Measurements from ENCODE around the gene WDR17. TPM values are rescaled to one million over a fixed set of nuclear protein-coding genes. Genes with fewer than 3 reads are reported as not detected.

WDR17 gene
- total RNA-seq, 1 experiment from 2014 or later: 4.4 TPM

DNA sequence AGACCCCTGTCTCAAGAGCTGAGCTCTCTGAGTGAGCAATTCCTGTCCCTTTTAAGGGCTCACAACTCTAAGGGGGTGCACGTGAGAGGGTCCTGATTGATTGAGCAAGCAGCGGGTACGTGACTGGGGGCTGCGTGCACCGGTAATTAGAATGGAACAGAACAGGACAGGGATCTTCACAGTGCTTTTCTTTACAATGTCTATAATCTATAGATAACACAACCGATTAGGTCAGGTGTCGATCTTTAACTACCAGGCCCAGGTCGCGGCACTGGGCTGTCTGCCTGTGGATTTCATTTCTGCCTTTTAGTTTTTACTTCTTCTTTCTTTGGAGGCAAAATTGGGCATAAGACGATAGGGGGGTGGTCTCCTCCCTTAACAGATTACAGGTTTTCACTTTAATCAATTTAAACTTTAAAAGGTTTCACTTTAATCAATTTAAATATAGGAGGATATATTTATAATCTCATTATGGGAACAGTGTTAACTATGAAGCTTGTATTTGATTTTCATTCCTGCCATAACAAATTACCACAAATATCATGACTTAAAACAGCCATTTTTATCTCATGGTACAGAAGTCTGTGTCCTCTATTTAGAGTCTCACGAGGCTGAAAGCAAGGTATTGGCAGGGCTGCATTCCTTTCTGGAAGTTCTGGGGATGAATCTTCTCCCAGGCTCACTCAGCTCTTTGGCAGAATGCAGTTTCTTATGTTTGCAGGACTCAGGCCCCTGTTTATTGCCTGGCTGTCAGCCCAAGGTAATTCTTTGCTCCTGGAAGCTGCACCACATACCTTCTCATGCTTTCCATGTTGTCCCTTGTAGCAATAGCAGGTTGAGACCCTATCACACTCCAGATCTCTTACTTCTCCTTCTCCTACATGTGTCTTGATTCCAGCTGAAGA lies 124.5 kb downstream of the WDR17 start (continued):
- TF ChIP-seq, protein P1, sequence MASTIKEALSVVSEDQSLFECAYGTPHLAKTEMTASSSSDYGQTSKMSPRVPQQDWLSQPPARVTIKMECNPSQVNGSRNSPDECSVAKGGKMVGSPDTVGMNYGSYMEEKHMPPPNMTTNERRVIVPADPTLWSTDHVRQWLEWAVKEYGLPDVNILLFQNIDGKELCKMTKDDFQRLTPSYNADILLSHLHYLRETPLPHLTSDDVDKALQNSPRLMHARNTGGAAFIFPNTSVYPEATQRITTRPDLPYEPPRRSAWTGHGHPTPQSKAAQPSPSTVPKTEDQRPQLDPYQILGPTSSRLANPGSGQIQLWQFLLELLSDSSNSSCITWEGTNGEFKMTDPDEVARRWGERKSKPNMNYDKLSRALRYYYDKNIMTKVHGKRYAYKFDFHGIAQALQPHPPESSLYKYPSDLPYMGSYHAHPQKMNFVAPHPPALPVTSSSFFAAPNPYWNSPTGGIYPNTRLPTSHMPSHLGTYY (CRISPR knock-in tag; IDR thresholded peaks at IDR 0.05): no peak

DNA sequence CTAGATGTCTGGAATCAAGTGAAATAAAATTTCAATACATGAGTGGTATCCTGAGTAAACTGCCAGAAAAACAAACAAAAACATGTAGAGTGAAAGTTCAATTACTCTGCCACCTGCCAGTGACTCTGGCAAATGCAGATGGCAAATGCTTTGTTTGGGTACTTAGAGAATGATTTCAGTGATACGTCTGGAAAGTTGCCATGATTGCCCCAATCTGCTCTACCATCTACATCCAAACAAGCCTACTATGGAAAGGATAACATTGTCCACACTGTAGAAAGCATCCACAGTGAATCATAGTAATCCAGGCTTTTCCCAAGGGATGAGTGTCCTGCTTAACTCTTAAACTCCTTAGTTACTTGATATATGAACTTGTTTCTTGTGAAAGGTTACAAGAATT lies 126.3 kb downstream of the WDR17 start:
- CTCF ChIA-PET: no interaction called here
- TF ChIP-seq, protein P2, sequence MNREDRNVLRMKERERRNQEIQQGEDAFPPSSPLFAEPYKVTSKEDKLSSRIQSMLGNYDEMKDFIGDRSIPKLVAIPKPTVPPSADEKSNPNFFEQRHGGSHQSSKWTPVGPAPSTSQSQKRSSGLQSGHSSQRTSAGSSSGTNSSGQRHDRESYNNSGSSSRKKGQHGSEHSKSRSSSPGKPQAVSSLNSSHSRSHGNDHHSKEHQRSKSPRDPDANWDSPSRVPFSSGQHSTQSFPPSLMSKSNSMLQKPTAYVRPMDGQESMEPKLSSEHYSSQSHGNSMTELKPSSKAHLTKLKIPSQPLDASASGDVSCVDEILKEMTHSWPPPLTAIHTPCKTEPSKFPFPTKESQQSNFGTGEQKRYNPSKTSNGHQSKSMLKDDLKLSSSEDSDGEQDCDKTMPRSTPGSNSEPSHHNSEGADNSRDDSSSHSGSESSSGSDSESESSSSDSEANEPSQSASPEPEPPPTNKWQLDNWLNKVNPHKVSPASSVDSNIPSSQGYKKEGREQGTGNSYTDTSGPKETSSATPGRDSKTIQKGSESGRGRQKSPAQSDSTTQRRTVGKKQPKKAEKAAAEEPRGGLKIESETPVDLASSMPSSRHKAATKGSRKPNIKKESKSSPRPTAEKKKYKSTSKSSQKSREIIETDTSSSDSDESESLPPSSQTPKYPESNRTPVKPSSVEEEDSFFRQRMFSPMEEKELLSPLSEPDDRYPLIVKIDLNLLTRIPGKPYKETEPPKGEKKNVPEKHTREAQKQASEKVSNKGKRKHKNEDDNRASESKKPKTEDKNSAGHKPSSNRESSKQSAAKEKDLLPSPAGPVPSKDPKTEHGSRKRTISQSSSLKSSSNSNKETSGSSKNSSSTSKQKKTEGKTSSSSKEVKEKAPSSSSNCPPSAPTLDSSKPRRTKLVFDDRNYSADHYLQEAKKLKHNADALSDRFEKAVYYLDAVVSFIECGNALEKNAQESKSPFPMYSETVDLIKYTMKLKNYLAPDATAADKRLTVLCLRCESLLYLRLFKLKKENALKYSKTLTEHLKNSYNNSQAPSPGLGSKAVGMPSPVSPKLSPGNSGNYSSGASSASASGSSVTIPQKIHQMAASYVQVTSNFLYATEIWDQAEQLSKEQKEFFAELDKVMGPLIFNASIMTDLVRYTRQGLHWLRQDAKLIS (CRISPR knock-in tag; IDR thresholded peaks at IDR 0.05; ENCODE audit: borderline replicate concordance): no peak
- TF ChIP-seq TCF7 (CRISPR knock-in tag; IDR thresholded peaks at IDR 0.05; ENCODE audit: low read depth): no peak
- no peak for TF ChIP-seq ZNF121 (CRISPR knock-in tag; IDR thresholded peaks at IDR 0.05)
- no peak for TF ChIP-seq ZNF317 (CRISPR knock-in tag; IDR thresholded peaks at IDR 0.05; ENCODE audit: borderline replicate concordance, low read depth)
- TF ChIP-seq, protein P3, sequence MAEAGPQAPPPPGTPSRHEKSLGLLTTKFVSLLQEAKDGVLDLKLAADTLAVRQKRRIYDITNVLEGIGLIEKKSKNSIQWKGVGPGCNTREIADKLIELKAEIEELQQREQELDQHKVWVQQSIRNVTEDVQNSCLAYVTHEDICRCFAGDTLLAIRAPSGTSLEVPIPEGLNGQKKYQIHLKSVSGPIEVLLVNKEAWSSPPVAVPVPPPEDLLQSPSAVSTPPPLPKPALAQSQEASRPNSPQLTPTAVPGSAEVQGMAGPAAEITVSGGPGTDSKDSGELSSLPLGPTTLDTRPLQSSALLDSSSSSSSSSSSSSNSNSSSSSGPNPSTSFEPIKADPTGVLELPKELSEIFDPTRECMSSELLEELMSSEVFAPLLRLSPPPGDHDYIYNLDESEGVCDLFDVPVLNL (CRISPR knock-in tag; IDR thresholded peaks at IDR 0.05; ENCODE audit: borderline replicate concordance, low read depth): no peak
- no peak for TF ChIP-seq TEAD1 (CRISPR knock-in tag; IDR thresholded peaks at IDR 0.05)
- TF ChIP-seq, protein P4, sequence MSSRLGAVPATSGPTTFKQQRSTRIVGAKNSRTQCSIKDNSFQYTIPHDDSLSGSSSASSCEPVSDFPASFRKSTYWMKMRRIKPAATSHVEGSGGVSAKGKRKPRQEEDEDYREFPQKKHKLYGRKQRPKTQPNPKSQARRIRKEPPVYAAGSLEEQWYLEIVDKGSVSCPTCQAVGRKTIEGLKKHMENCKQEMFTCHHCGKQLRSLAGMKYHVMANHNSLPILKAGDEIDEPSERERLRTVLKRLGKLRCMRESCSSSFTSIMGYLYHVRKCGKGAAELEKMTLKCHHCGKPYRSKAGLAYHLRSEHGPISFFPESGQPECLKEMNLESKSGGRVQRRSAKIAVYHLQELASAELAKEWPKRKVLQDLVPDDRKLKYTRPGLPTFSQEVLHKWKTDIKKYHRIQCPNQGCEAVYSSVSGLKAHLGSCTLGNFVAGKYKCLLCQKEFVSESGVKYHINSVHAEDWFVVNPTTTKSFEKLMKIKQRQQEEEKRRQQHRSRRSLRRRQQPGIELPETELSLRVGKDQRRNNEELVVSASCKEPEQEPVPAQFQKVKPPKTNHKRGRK (CRISPR knock-in tag; IDR thresholded peaks at IDR 0.05; ENCODE audit: borderline replicate concordance): no peak
- TF ChIP-seq, protein P5, sequence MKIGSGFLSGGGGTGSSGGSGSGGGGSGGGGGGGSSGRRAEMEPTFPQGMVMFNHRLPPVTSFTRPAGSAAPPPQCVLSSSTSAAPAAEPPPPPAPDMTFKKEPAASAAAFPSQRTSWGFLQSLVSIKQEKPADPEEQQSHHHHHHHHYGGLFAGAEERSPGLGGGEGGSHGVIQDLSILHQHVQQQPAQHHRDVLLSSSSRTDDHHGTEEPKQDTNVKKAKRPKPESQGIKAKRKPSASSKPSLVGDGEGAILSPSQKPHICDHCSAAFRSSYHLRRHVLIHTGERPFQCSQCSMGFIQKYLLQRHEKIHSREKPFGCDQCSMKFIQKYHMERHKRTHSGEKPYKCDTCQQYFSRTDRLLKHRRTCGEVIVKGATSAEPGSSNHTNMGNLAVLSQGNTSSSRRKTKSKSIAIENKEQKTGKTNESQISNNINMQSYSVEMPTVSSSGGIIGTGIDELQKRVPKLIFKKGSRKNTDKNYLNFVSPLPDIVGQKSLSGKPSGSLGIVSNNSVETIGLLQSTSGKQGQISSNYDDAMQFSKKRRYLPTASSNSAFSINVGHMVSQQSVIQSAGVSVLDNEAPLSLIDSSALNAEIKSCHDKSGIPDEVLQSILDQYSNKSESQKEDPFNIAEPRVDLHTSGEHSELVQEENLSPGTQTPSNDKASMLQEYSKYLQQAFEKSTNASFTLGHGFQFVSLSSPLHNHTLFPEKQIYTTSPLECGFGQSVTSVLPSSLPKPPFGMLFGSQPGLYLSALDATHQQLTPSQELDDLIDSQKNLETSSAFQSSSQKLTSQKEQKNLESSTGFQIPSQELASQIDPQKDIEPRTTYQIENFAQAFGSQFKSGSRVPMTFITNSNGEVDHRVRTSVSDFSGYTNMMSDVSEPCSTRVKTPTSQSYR (CRISPR knock-in tag; IDR thresholded peaks at IDR 0.05): no peak
- TF ChIP-seq RORB (CRISPR knock-in tag; IDR thresholded peaks at IDR 0.05): no peak
- TF ChIP-seq TP53 (CRISPR knock-in tag; IDR thresholded peaks at IDR 0.05): no peak
- TF ChIP-seq ZNF396 (CRISPR knock-in tag; IDR thresholded peaks at IDR 0.05; ENCODE audit: borderline replicate concordance): no peak
- no peak for TF ChIP-seq ELF4 (CRISPR knock-in tag; IDR thresholded peaks at IDR 0.05; ENCODE audit: low read depth)
- no peaks in the 10 kb centered on the region for H3K9me3 Mint-ChIP-seq
- no peak overlapping the region for H3K4me3 Mint-ChIP-seq
- POLR2A ChIA-PET: no interaction called here
- peaks cover 55% of the 10 kb centered on the region for H3K4me1 Mint-ChIP-seq
- H3K27ac Mint-ChIP-seq: no peak overlapping the region
- H3K36me3 Mint-ChIP-seq: no peaks in the 10 kb centered on the region
- ATAC-seq (no peak), DNase-seq (ENCODE audit: low spot score) (no peak)
- no peaks in the 10 kb centered on the region; the same call in 1 of the 2 replicates for H3K27me3 Mint-ChIP-seq (ENCODE audit: low read depth)
